Activated T-cell treated with anti-CD3 and anti-CD28 coated beads, Interleukin-2, amount 50 U/mL, for 4 hours (primary cell): ENCODE data around the gene PDZD2. TPM values are rescaled to one million over a fixed set of nuclear protein-coding genes. Genes with fewer than 3 reads are reported as not detected.

Experiments used
- ATAC-seq, 2 donors: fragments of 200-7000 bp; cut with Tn5 transposase; one replicate each; pipeline ENCODE4 v1.10.0; 2021
- DNase-seq: peaks from one replicate; pipeline ENCODE4 v3.0.0-alpha.2; 2020
- H3K27me3 Mint-ChIP-seq: one replicate; pipeline ENCODE4 v1.8.0; 2021; ENCODE audit warnings: low read depth, mixed read lengths
- H3K36me3 Mint-ChIP-seq: one replicate; pipeline ENCODE4 v1.8.0; 2022; ENCODE audit warnings: mixed read lengths; ENCODE audit not compliant: insufficient read depth
- H3K4me1 Mint-ChIP-seq: one replicate; pipeline ENCODE4 v1.8.0; 2021; ENCODE audit warnings: low read depth, mixed read lengths
- H3K4me3 Mint-ChIP-seq: one replicate; pipeline ENCODE4 v1.8.0; 2021; ENCODE audit warnings: mild to moderate bottlenecking, moderate library complexity, mixed read lengths
- H3K9me3 Mint-ChIP-seq: one replicate; pipeline ENCODE4 v1.8.0; 2021; ENCODE audit warnings: mixed read lengths
- total RNA-seq, 3 donors: library from RNA; stranded (reverse); gene quantifications; one replicate each; pipeline ENCODE4 v1.2.1, GENCODE V29; 2021

Gene PDZD2
- total RNA-seq, 3 donors from 2014 or later = 0.03 to 0.24 (median 0.05) TPM

- no peaks in the 10 kb centered on the region for H3K4me1 Mint-ChIP-seq
- DNase-seq = no peak
- no peaks in the 10 kb centered on the region for H3K27me3 Mint-ChIP-seq
- H3K4me3 Mint-ChIP-seq = no peak overlapping the region
- H3K9me3 Mint-ChIP-seq = no peaks in the 10 kb centered on the region
- H3K36me3 Mint-ChIP-seq = no peaks in the 10 kb centered on the region
- no peak for ATAC-seq
Measured at GRCh38 chr5:31901807-31902530, 263.0 kb downstream of the PDZD2 start.

- H3K27me3 Mint-ChIP-seq = no peaks in the 10 kb centered on the region
- ATAC-seq (no peak), DNase-seq (no peak)
- no peaks in the 10 kb centered on the region for H3K36me3 Mint-ChIP-seq
- H3K9me3 Mint-ChIP-seq = no peaks in the 10 kb centered on the region
- no peaks in the 10 kb centered on the region for H3K4me1 Mint-ChIP-seq
- no peak overlapping the region for H3K4me3 Mint-ChIP-seq
Measured at GRCh38 chr5:31908396-31908795, 269.5 kb downstream of the PDZD2 start.

- no peaks in the 10 kb centered on the region for H3K9me3 Mint-ChIP-seq
- H3K4me1 Mint-ChIP-seq = no peaks in the 10 kb centered on the region
- DNase-seq = no peak
- H3K4me3 Mint-ChIP-seq = no peak overlapping the region
- H3K27me3 Mint-ChIP-seq = no peaks in the 10 kb centered on the region
- ATAC-seq = no peak
- H3K36me3 Mint-ChIP-seq = no peaks in the 10 kb centered on the region
Measured at GRCh38 chr5:31909073-31909472, 270.1 kb downstream of the PDZD2 start.

GRCh38 chr5:31911291-31912265, 272.6 kb downstream of the PDZD2 start:
- H3K27me3 Mint-ChIP-seq = no peaks in the 10 kb centered on the region
- H3K9me3 Mint-ChIP-seq = no peaks in the 10 kb centered on the region
- no peaks in the 10 kb centered on the region for H3K36me3 Mint-ChIP-seq
- DNase-seq = no peak
- no peaks in the 10 kb centered on the region for H3K4me1 Mint-ChIP-seq
- no peak for ATAC-seq
- H3K4me3 Mint-ChIP-seq = no peak overlapping the region

GRCh38 chr5:31913808-31914207, 274.9 kb downstream of the PDZD2 start:
- H3K9me3 Mint-ChIP-seq = no peaks in the 10 kb centered on the region
- DNase-seq = no peak
- no peaks in the 10 kb centered on the region for H3K4me1 Mint-ChIP-seq
- no peak overlapping the region for H3K4me3 Mint-ChIP-seq
- H3K27me3 Mint-ChIP-seq = no peaks in the 10 kb centered on the region
- ATAC-seq = no peak
- H3K36me3 Mint-ChIP-seq = no peaks in the 10 kb centered on the region

GRCh38 chr5:31916327-31916726, 277.4 kb downstream of the PDZD2 start:
- no peak overlapping the region for H3K4me3 Mint-ChIP-seq
- DNase-seq (no peak), ATAC-seq (no peak)
- no peaks in the 10 kb centered on the region for H3K9me3 Mint-ChIP-seq
- no peaks in the 10 kb centered on the region for H3K36me3 Mint-ChIP-seq
- H3K4me1 Mint-ChIP-seq = no peaks in the 10 kb centered on the region
- H3K27me3 Mint-ChIP-seq = no peaks in the 10 kb centered on the region

GRCh38 chr5:31918739-31919138, 279.8 kb downstream of the PDZD2 start:
- H3K4me1 Mint-ChIP-seq = no peaks in the 10 kb centered on the region
- DNase-seq (no peak), ATAC-seq (no peak)
- H3K4me3 Mint-ChIP-seq = no peak overlapping the region
- H3K36me3 Mint-ChIP-seq = no peaks in the 10 kb centered on the region
- no peaks in the 10 kb centered on the region for H3K27me3 Mint-ChIP-seq
- no peaks in the 10 kb centered on the region for H3K9me3 Mint-ChIP-seq

- no peak for ATAC-seq
Measured at GRCh38 chr5:31921852-31922305, 282.9 kb downstream of the PDZD2 start.

GRCh38 chr5:31924005-31924404, 285.1 kb downstream of the PDZD2 start:
- Mint-ChIP-seq H3K4me1 (no peaks in the 10 kb centered on the region), H3K9me3 (no peaks in the 10 kb centered on the region), H3K4me3 (no peak overlapping the region), H3K36me3 (no peaks in the 10 kb centered on the region), H3K27me3 (no peaks in the 10 kb centered on the region)
- no peak for DNase-seq
- ATAC-seq = no peak

More at GRCh38 chr5:31921852-31922305, 282.9 kb downstream of the PDZD2 start:
- Mint-ChIP-seq H3K36me3 (no peaks in the 10 kb centered on the region), H3K4me1 (no peaks in the 10 kb centered on the region), H3K4me3 (no peak overlapping the region), H3K9me3 (no peaks in the 10 kb centered on the region), H3K27me3 (no peaks in the 10 kb centered on the region)
- no peak for DNase-seq

GRCh38 chr5:31931874-31932273, 292.9 kb downstream of the PDZD2 start:
- no peak for DNase-seq

GRCh38 chr5:31934156-31934555, 295.2 kb downstream of the PDZD2 start:
- H3K4me1 Mint-ChIP-seq = no peaks in the 10 kb centered on the region
- ATAC-seq (no peak), DNase-seq (no peak)
- no peaks in the 10 kb centered on the region for H3K9me3 Mint-ChIP-seq
- no peak overlapping the region for H3K4me3 Mint-ChIP-seq
- H3K36me3 Mint-ChIP-seq = no peaks in the 10 kb centered on the region
- no peaks in the 10 kb centered on the region for H3K27me3 Mint-ChIP-seq

More at GRCh38 chr5:31931874-31932273, 292.9 kb downstream of the PDZD2 start:
- ATAC-seq = no peak
- no peaks in the 10 kb centered on the region for H3K9me3 Mint-ChIP-seq
- H3K4me3 Mint-ChIP-seq = no peak overlapping the region
- H3K36me3 Mint-ChIP-seq = no peaks in the 10 kb centered on the region
- H3K4me1 Mint-ChIP-seq = no peaks in the 10 kb centered on the region
- H3K27me3 Mint-ChIP-seq = no peaks in the 10 kb centered on the region

- ATAC-seq (no peak), DNase-seq (no peak)
- H3K4me3 Mint-ChIP-seq = no peak overlapping the region
- no peaks in the 10 kb centered on the region for H3K9me3 Mint-ChIP-seq
- no peaks in the 10 kb centered on the region for H3K27me3 Mint-ChIP-seq
- no peaks in the 10 kb centered on the region for H3K36me3 Mint-ChIP-seq
- H3K4me1 Mint-ChIP-seq = no peaks in the 10 kb centered on the region
Measured at GRCh38 chr5:31935496-31936369, 296.8 kb downstream of the PDZD2 start.

- DNase-seq (no peak), ATAC-seq (no peak)
- Mint-ChIP-seq H3K4me3 (no peak overlapping the region), H3K9me3 (no peaks in the 10 kb centered on the region), H3K36me3 (no peaks in the 10 kb centered on the region), H3K27me3 (no peaks in the 10 kb centered on the region), H3K4me1 (no peaks in the 10 kb centered on the region)
Measured at GRCh38 chr5:31936683-31937082, 297.8 kb downstream of the PDZD2 start.

GRCh38 chr5:31937226-31937625, 298.3 kb downstream of the PDZD2 start:
- Mint-ChIP-seq H3K27me3 (no peaks in the 10 kb centered on the region), H3K9me3 (no peaks in the 10 kb centered on the region)
- ATAC-seq = no peak

More at GRCh38 chr5:31937226-31937625, 298.3 kb downstream of the PDZD2 start:
- Mint-ChIP-seq H3K36me3 (no peaks in the 10 kb centered on the region), H3K4me3 (no peak overlapping the region), H3K4me1 (no peaks in the 10 kb centered on the region)
- no peak for DNase-seq
